ENCODE measurements around the gene JUP.

DNA sequence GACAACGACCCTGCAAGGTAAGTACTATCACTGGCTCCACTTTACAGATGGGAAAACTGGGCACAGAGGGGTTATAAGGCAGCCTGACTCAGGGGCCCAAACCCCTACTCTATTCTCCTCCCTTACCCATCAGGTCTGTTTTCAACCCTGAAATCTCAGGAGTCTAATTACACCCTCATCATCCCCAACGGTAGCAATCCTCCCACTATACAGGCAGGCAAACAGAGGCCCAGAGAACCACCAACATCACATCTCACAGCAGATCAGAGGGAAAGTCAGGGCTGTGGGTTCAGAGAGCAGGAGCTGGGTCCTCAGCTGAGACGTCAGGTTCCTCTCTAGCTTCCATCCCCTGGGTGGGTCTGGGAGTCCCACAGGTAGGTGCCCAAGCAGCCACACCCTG is 16.5 kb downstream of the JUP start:
- no peak for TF ChIP-seq POLR2A (IDR thresholded peaks at IDR 0.05)
- no peak for TF ChIP-seq CTCF (IDR thresholded peaks at IDR 0.05)

Measured in esophagus squamous epithelium (tissue), 4 donors.